Activated gamma-delta T cell treated with Interleukin-2 at 50 U/mL for 16 hours (primary cell): ENCODE results near the gene OR1J2.

Experiments
- DNase-seq: peaks from one replicate; pipeline ENCODE4 v3.0.0-alpha.2; 2020

OR1J2 gene

GRCh38 chr9:122552812-122553211 lies 42.2 kb downstream of the OR1J2 start, which contains the start of gene OR1N2:
TSS of gene OR1N2 (plus strand) at chr9:122553112. CDS start at chr9:122553212, 100 bp downstream.
- no peak for DNase-seq
